Effector CD4-positive, alpha-beta T cell (primary cell): ENCODE results near the gene CAMK2B.

ENCODE experiments used
- DNase-seq: peaks from one replicate; pipeline ENCODE4 v3.0.0-alpha.2; 2020

Gene CAMK2B

DNA sequence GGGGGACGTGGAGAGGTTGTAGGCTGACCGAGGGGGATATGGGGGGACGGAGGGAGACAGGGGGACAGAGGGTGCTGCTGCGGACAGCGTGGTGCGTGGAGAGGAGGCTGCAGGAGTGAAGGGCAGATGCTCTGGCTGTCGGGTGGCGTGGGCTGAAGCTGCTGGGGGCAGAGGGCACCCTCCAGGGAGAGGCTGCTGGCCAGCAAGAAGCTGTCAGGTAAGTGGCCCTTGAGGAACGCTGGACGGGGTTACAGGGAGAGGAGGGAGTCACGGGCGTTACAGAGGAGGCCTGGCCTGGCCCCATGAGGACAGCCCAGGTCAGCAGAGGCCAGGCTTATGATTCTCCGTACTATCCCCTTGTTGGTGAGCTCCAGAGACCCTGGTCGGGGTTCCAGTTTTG, 97.5 kb downstream of the CAMK2B start:
- no peak for DNase-seq

DNA sequence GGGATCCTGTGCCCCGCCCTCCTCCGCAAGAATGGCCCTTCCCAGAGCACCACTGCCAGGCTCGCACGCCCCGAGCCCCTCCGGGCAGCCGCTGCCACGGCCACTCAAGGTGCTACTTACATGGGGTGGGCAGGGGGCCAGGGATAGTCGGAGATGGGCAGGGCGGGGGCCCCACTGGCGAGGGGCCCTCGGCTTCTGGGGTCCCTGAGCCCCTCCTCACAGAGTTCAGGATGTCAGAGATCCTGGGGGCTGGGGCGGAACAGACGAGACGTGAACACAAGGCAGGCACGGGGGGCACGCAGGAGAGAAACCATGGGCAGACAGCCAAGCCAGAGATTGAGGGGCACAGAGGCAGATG, 99.0 kb downstream of the CAMK2B start:
- DNase-seq: no peak

DNA sequence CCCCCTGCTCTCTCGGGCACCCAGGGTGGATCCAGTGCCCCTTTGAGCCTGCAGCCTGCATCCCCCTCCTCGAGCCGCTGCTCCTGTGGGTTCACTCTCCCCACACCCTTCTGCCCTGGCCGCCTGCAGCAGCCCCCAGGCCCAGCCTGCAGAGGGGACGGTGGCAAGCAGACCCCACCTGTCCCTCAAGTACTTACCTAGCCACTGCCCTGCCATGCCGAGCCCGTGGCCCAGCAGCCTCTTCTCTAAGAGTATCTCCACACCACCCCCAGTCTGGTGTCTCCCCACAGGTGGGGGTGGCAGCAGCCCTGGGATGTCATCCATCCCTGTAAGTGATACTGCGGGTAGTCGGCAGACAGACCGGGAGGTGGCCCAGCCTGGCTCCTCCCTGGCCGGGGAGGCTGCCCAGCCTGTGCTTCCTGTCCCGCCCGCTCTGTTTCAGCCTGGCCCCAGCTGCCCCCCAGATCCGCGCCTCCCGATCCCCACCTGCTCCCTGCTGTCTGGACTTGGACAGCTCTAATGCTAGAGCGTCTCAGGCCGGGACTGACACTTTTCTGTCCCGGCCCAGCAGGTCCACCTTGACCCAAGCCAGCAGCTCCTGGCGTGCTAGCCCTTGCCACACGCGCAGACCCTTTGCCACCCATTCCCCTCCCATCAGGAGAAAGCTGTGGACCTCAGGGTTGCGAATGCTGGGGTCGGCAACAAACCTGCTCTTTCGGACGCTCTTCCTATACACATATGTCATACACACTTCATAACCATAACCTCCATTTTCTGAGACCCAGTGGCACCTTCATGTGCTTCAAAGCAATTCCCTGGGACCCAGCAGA, 99.6 kb downstream of the CAMK2B start:
- DNase-seq: no peak

DNA sequence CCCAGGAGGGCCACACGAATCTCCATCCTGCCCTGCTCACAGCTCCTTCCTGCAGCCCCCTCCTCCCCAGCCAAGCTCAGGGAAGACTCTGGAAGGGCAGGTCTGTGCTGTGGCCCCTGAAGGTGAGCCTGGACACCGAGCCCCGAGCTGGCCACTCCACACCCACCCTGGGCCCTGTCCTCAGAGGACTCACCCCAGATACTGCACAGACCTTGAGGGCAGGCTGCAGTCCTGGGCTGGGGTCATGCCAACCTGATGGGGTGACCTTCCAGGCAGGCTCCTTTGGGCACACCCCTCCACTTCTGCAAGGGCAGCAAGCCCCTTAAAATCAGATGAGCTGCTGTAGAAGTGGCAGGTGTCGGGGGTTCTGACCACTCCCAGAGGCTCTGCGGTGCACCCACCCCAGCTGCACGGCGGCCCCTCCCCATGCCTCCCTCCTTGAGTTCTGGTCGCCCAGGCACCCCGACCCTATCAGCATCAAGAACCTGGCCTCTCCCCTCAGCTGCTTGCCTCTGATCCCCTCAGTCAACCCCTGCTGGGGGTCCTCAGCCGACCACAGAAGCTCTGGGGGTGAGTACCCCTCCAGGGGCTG, 100.3 kb downstream of the CAMK2B start:
- DNase-seq: no peak

DNA sequence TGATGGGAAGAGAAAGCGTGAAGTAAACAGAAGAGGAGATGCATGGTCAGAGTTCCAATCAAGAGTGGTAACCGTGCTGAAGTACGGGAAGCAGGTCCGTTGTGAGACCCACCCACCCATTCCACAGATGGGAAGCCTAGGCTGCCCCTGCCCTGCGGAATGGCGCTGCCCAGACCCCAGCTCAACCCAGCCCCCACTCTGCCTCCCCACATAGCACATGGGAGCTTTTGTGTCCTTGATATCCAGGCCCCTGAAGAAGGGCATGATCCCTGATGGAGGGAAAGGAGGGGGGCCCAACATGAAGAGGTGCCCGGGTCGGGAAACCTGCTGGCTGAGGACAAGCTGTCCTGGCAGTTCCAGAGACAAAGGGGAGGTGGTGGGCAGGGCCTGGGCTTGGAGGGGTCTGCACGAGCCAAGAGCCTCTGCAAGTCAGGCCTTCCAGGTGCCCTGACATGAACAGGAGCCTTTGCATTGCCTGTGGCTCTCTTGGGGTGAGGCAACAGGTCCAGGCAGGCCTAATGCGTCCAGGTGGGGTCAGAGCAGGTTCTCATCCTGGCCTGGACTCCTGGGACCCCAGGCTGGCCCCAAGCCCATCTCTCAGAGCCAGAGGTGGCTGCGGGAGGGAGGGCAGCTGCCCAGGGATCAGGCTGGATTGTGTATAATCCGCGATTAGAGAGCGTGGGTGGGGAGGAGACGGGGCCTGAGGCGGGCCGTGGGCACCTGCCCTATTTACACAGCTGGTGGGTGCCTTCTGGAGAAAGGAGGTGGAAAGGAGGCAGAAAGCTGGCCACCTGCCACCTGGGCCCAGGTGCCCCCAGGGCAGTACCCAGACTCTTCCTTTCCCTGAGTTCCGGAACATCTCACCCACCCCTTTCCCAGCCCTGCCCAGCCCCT, 101.1 kb downstream of the CAMK2B start:
- no peak for DNase-seq

DNA sequence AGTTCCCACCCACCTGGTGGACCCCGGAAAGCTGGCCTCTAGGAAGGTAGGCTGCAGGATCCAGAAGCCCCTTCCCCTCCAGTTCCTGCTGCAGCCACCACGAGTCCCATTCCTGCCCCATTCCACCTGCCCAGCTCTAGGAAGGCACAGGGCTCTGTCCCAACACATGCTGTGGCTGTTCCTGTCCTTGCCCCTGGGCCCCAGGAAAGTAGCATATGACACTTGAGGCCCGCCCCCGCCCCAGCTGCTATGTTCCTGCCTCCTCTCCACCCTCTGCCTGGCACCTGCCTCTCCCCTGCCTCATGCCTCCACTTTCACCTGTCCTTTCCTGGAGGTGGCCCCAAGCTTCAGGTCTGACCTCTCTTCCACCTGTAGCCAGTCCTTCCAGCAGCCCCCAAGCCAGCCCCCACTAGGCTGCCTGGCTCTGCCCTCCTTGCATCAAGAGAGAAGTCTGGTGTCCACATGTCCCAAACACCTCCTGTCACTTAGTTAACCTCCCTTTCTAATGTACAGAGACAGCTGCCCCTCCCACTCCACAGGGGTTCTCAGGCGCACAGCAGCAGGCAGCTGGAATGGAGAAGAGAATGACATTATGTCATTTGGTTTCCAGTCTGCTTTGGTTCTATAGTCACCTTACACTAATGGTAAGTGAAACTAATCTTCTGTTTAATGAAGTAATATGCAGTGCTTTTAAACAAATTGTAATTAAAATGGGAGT, 101.9 kb downstream of the CAMK2B start:
- no peak for DNase-seq

DNA sequence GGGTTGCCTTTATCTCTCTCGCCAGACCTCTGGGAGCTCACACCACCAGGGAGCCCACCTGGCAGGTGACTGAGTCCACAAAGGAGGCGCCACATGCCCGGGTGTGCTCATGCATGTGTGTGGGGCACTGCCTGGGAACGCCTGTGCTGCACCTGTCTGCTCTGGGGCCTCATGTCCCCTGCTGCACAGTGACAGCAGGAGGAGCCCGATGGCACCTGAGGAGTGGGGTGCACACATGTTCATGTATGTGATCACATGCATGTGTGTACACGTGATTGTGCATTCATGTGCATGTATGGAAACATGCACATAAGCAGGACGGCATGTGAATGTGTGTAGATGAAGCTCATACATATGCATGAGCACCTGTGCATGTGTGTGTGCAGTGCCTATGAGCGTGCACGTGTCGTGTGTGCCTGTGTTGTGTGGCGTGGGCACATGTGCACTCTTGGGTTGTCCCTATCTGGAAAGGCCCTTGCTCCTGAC, 102.6 kb downstream of the CAMK2B start:
- no peak for DNase-seq

DNA sequence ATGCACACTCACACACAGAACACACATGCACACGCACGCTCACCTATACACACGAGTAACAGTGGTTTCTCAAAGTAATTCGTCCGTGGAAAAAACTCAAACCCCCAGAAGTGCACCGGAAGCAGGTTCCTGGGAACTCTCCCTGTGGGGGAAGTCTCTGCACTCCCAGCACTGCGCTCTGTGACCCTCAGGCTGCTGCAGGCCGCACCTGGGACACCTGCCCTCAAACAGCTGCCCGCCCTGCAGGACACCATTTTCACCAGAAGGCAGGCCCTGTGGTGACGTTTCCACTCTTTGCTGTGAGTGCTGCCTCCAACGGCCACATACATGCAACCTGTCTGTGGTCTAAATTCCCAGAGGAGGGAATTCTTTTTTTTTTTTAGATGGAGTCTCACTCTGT, 103.3 kb downstream of the CAMK2B start:
- DNase-seq: no peak

DNA sequence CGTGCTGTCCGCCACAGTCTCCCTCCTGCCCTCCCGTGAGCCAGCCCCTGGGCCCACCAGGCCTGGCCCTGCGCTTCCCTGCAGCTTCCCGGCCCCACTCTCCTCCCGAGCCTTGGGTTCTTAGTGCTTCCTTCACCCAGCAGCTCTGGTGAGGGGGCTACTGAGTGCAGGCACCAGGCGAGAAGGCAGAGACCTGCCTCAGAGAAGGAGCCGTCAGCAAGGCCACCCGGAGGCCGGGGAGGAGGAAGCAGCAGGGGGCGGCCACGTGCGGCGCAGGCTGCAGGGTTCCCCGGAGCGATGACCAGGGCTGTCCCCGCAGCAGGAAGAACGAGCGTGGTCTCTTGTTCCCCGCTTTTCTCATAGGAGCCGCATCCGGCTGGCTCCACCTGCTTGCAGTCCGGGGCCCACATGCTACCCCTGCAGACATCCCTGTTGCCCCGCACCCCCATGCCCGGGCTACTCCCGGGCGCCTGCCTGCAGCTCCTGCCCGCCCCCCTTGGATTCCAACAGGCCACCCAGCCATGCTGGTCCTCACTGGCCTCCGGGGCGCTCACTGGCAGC, 104.1 kb downstream of the CAMK2B start:
- no peak for DNase-seq

DNA sequence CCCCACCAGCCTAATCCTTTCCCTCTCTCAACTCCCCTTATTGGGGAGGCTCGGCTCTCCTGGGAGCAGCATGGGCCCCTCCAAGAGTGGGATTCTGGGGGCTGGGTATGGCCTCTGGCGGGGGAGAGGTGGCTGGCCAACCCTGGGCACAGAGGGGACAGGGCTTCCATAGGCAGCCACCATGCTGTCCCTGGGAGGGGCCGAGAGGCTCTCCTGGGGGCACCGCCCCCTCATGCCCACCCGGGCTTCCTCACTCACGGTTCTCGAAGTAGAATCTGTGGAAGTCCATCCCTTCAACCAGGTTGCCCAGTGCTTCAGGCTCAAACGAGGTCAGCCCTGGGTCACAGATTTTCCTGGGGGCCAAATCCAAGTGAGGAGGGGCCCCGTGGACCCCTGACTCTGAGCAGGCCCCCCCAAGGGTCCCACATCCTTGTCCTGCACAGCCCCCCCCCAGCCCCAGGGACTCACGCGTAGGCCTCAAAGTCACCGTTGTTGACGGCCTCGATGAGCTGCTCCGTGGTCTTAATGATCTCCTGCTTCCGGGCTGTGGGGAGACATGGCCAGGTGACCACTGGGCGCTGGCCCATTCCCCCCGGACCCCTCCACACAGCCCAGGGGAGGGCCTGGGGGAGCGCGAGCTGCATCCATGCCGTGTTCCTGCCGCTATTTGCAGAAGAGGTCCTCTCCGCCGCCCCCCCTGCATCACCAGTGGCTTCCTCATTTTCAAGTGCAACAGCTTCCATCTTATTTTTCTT, 104.9 kb downstream of the CAMK2B start:
- no peak for DNase-seq

DNA sequence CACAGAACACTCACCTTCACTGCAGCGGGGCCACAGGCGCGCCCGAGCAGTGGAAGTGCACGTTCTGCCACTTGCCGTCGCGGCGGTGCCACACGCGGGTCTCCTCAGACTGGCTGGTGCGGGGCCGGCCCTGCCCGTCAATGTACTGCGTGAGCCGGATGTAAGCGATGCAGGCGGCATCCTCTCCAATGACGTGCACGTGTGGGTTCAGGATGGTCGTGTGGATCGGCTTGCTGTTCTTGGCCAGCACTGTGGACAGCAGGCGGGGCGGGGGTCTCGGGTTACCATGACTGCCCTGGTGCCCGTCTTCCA, 105.4 kb downstream of the CAMK2B start:
- DNase-seq: no peak

DNA sequence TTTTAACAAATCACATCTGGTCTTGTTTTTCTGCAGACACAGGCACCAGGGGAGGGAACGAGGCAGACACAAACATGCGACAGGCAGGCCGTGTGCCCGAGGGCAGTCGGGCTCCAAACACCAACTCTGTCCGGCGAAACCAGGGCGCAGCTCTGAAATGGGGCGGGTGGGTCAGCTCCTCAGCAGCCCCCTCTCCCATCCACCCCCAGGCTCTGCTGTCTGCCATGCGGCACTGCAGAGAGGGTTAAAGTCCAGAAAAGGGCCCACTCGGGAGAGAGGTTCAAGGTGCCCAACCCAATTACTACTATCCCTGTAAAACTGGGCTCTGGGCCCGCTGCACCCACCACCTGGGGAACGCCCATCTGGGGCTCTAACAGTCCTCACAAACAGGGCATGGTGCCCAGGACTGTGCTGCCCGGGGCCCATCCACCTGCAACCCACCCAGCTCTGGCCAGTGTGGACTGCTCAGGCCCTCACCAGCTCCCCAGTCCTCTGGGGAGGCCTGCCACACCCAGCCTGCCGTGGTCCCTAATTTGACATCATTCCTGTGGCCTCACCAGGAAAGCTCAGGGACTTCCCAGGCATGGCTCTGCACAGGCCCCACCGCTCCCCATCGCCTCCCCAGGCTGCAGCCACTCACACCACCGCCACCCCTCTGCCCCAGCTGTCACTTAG, 105.9 kb downstream of the CAMK2B start:
- no peak for DNase-seq

DNA sequence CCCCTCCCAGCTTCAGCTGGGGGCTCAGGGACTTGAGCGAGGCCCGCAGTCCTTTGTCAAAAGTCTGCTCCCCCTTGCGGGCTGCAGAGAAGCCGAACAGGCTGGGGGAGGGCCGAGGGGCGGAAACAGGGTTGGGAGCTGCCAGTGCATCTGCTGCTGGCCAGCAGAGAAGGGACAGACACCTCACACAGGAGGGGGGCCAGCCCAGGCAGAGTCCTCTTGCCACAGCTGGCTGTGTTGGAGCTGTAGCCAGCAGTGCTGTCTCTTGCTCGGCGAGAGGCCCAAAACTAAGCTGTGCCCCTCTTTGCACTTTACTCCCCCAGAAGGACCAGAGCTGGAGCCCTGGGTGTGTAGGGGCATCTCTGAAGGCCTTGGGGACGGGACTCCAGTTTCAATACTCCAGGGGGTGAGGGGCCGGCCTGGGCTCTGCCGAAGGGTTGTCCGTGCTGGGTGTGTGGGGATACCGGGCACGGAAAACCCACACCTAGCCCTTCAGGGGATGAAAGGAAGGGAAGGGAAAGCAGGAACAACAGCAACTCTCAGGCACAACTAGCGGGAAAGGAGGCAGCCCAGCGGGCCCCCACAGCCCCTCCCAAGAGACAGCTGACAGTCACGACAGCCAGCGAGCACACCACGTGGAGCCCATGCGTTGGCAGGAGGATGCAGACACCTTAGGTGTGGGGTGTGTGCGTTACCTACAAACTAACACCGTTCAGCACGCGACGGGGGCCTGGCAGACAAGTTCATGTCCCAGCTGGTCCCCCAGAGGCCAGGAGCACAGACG, 106.8 kb downstream of the CAMK2B start:
- DNase-seq: no peak

DNA sequence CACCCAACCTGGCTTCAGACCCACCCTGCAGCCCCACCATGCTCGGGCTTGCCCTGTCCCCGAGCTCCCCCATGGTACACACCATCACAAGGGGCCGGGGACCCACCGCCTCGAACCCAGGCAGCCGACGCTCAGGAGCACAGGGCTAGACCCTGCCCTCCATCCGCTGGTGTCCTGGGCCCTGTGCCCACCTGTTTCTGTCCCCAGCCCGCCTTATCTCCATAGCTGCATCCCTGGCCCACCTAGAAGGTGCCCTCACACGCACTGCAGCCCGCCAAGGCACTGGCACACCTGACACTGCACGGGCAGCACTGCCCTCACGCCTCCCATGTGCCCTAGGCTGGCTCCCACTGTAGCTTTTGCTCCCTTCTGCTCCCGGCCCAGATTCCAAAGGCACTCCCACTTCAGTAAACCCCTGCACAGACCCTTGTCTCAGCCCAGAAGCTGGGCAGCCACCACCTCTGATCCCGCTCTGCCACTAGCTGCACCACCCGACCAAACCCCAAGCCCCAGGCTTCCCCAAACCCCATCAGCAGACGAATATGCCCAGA, 107.5 kb downstream of the CAMK2B start:
- no peak for DNase-seq

DNA sequence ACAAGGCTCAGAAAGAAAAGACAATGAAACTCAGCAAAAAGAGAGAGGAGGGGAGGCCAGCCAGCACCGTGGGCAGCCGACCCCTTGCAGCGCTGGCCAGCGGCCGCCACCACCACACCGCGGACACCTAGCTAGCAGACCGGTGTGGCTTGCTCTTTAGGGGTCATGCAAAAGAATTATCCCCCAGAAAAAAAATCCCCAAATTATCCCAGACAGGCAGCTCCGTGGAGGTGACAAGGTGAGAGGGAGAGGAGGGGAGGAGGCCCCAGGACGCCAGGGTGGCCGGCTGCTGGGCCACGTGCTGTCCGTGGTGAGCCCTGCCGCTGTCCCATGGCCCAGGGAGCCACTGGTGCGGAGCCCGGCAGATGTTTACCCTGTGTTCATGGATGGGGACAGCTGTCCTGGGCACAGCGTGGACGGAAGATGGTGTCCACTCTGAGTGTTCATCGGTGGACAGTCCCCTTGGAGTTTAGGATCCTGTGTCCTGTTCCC, 108.1 kb downstream of the CAMK2B start:
- DNase-seq: no peak

DNA sequence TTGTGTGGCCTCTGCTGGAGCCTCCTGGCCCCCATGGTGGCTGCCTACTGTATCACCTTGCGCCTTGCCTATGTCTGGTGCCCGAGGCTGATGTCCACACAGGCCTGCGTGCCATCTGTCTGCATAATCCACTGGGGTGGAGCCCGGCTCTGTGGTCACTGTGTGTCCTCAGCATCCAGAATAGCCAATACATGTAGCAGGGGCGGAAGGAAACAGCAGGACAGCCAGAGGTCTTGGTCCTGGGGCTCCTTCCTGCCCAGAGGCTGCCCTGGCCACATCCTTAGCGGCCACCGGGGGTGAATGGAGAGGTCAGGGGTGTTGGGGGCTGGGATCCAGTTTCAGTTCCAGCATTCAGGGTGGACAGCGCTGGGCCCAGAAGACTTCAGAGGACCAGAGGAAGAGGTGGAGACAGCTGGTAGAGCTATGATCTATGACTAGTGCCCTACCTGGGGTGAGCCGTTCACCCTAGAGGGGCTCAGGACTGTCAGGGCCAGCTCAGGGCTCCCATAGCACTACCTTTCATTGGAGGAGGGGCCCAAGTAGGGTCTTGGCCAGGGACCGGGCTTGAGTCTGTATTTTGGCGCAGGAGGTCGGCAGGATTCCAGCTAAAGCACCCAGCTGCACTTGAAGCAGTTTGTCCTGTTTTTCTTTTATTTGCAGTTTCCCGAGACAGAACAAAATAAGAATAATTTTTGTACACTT, 108.7 kb downstream of the CAMK2B start:
- DNase-seq: no peak

DNA sequence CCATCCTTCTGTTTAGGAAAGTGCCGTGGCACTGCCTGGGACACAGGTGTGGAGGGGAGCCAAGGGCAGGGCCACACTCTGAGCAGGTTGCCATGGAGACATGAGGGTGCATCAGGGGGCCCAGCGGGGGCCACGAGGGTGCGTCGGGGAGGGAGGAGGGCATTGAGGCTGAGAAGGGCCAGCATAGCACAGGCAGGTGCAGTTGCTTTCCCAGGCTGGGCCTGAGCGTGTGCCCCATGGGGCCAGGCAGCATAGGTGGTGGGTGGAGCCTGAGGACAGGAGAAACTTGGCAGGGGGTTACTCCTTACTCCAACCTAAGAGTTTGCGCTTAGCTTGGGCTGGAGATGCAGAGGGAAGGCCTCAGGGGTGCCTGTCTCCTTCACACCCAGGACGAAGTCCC, 109.4 kb downstream of the CAMK2B start:
- DNase-seq: no peak

DNA sequence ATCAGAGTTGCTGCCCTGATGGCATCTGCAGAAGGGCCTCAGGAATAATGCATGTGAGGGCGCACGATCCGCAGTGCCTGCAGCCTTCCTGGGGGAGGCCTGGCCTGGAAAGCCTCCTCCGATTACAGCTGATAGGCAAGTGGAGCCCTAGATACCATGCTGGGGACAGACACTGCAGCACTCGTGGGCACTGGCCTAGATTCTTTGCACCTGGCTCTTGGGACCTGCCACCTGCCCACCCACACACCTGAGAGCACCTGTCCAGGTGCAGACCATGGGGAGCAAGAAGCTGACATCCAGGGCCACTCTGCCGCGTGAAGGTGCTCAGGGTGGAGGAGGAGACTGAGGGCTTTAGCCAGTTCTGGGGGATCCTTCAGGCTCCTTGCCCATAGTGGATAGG, 109.9 kb downstream of the CAMK2B start:
- DNase-seq: no peak

DNA sequence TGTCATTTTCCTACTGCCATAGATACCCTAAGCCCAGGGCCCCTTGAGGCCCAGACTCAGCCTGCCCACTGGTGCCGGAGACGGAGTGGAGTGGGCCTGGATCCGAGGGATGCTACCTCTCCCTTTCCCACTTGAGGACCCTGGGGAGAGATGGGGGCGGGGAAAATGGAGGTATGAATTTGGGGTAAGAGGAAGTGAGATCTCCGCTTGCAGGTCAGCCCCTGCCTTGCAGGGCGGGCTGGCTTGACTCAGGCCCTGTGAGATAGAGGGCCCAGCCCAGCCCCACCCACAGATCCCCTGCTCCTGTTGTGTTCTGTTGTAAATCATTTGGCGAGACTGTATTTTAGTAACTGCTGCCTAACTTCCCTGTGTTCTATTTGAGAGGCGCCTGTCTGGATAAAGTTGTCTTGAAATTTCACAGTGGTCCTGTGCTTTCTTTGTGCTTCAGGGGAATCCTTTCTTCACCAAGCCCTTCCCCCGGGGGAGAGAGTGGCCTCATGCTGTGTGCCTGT, 111.5 kb downstream of the CAMK2B start:
- no peak for DNase-seq
